Ovary (tissue), 9 donors: ENCODE results near the gene NHS. TPM values are rescaled to one million over a fixed set of nuclear protein-coding genes. Genes with fewer than 3 reads are reported as not detected.
A peak's percentile ranks its signal among the peaks of the same experiment; 100 is the strongest.

Experiments used
- DNase-seq, 5 donors: peaks; one replicate each; pipeline ENCODE4 v3.0.0-alpha.2; 2019 to 2020
- H3K27ac ChIP-seq, 2 donors: fragments of 200-600 bp; one replicate each; pipeline versions ENCODE4 v1.5.1 to v1.8.0; 2019 to 2022
- H3K27me3 ChIP-seq: fragments of 200-600 bp; one replicate; pipeline ENCODE4 v1.8.0; 2022
- H3K36me3 ChIP-seq: fragments of 200-600 bp; sonication (generic); one replicate; pipeline ENCODE4 v1.5.1; 2019
- H3K4me1 ChIP-seq: one replicate; pipeline ENCODE4 v1.8.1; 2013; ENCODE audit warnings: mild to moderate bottlenecking, moderate library complexity; ENCODE audit not compliant: insufficient read depth
- H3K4me3 ChIP-seq: fragments of 200-600 bp; sonication (generic); one replicate; pipeline ENCODE4 v1.5.1; 2017
- H3K9me3 ChIP-seq, 2 donors: fragments of 200-600 bp in 1 of 2; sonication (generic) in 1 of 2; one replicate each; pipeline versions ENCODE4 v1.5.1 to v1.8.1; 2013 to 2019; ENCODE audit warnings: mild to moderate bottlenecking in 1 of 2, moderate library complexity in 1 of 2
- CTCF ChIP-seq, 3 donors: fragments of 450-650 bp in 2 of 3; fragments of 200-600 bp in 1 of 3; IDR thresholded peaks; one replicate each; pipeline versions ENCODE4 v1.5.1 to v1.8.0; 2016 to 2022; ENCODE audit warnings: antibody characterized with exemption in 3 of 3, mild to moderate bottlenecking in 1 of 3
- EP300 ChIP-seq: sonication (generic); formaldehyde crosslinking; IDR thresholded peaks from one replicate; pipeline ENCODE4 v1.6.1; 2017; ENCODE audit warnings: antibody characterized with exemption
- POLR2A ChIP-seq: fragments of 450-650 bp; IDR thresholded peaks from one replicate; pipeline ENCODE4 v1.6.1; 2017; ENCODE audit warnings: antibody characterized with exemption, mild to moderate bottlenecking, moderate library complexity
- WGBS, 3 donors: extraction: QIAGEN DNeasy Blood & Tissue Kit in 1 of 3; methylation state at CpG; one replicate each; pipeline versions ENCODE4 v1.1.5 to v1.1.7; 2013 to 2017; 5-methylcytosine and 5-hydroxymethylcytosine counted together
- intact Hi-C, 4 donors: fragments of 100-400 bp; cut with DNase I; formaldehyde crosslinking; loops; one replicate each; pipeline versions ENCODE4 v1.11.0 to v1.15.1; 2022 to 2023
- polyA plus RNA-seq, 2 donors: library from polyadenylated mRNA; stranded (reverse); fragments of 200-250 nt in 1 of 2; fragments of 350-450 nt in 1 of 2; fragmentation: Illumina TruSeq in 1 of 2; extraction: RNeasy Lipid Tissue Mini Kit (QIAGEN cat#74804) in 1 of 2; gene quantifications; one replicate each; pipeline ENCODE4 v1.2.3, GENCODE V29; 2013 to 2014
- total RNA-seq, 7 donors: library from RNA; depleted of rRNA in 2 of 7; stranded (reverse); fragments of >200 nt in 2 of 7; fragmentation: NEBNext Ultra II Directional in 3 of 7; extraction: Animal tissue kit (Norgen Biotek cat#: 25700) in 3 of 7; gene quantifications; one replicate each; pipeline versions ENCODE4 v1.1.0 to v1.2.4, GENCODE V29; 2016 to 2023
- donor health status: DM: no; HTN: no; CAD: no; lungs with moderate emphysema.
- donor health status: DM: no; HTN: no; CAD: no.
- donor health status: Bipolar disorder and iron deficiency.
- donor health status: DM: yes; HTN: yes; CAD: no.
- donor health status: DM: no; HTN: no; CAD: no.
- donor health status: DM: yes; HTN: yes; CAD: no.

Gene NHS
- total and polyA plus RNA-seq, 9 donors = 2.3 to 9.5 (median 6.7) TPM

DNA sequence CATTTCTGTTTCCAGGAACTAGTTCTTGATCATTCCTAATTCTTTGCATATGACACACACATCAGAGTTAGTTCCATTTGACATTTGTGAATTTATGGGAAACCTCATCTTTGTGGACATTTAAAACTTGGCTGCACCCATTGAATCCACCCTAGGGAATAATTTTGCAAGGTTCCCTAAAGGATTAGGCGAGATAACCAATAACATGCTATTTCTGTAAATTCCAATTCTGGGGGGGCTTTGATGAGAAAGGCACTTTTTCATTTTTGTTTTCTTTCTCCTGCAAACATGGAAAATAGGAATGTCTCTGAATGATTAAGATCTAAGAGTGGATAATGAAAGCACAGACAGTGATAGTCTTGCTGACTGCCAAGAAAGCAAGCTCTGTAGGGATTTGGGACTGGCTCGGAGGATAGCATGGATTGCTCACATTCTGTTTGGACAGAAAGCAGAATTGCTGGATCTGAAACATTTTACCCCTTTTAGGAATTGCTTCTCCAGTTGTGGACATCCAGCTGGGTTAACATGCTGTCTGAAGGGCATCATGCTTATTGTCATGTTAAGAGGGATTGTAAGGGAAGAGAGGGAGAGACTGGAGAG, 145.1 kb downstream of the NHS start:
- no peak overlapping the region for H3K4me3 ChIP-seq
- no peaks in the 10 kb centered on the region for H3K27me3 ChIP-seq
- DNase-seq = no peak
- intact Hi-C loops = no loop called here
- H3K27ac ChIP-seq = no peak overlapping the region
- 45 to 62% (median 51%) methylated on average over 2 of the region's 2 CpGs for WGBS, 3 donors
- no peaks in the 10 kb centered on the region for H3K9me3 ChIP-seq
- peaks cover 2% of the 10 kb centered on the region for H3K4me1 ChIP-seq
- H3K36me3 ChIP-seq = no peaks in the 10 kb centered on the region
- TF ChIP-seq POLR2A = no peak
- TF ChIP-seq CTCF (IDR thresholded peaks at IDR 0.05) = no peak
- no peak for TF ChIP-seq EP300

- H3K36me3 ChIP-seq = no peaks in the 10 kb centered on the region
- no peak overlapping the region for H3K27ac ChIP-seq
- H3K4me1 ChIP-seq = peaks cover 5% of the 10 kb centered on the region
- peak in 4 of 5 donors; percentile 22 to 43 (median 27) for DNase-seq
- intact Hi-C loops = no loop called here
- no peaks in the 10 kb centered on the region for H3K9me3 ChIP-seq
- TF ChIP-seq CTCF (IDR thresholded peaks at IDR 0.05) = no peak
- no peak for TF ChIP-seq EP300
- TF ChIP-seq POLR2A = no peak
- 30 to 40% (median 35%) methylated on average over 13 to 16 of the region's 16 CpGs for WGBS, 3 donors
- H3K27me3 ChIP-seq = no peaks in the 10 kb centered on the region
- no peak overlapping the region for H3K4me3 ChIP-seq
Measured at GRCh38 chrX:17521871-17522693, 147.1 kb downstream of the NHS start.

DNA sequence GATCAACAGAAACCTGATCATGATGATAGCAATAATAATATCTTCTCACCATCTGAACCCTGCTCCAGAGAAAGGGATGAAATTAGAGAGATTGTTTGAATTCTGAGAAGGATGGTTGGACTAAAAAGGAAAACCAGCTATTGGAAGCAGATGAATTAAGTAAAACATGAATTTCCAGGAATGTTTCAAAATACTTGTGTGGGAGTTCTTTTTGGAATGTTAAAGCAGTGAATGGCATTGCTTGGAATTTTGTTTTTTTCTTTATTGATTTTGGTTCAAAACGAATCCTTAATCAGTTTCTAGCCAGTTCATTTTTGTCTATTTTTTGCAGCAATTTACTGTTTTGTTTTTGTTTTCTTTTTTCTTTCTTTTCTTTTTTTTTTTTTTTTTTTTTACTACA, 150.3 kb downstream of the NHS start:
- Histone ChIP-seq H3K36me3 (no peaks in the 10 kb centered on the region), H3K27me3 (no peaks in the 10 kb centered on the region), H3K9me3 (no peaks in the 10 kb centered on the region), H3K4me1 (peaks cover 12% of the 10 kb centered on the region), H3K27ac (no peak overlapping the region), H3K4me3 (no peak overlapping the region)
- WGBS, 3 donors = 9 to 18% (median 10%) methylated on average over 1 of the region's 1 CpG
- intact Hi-C loops = no loop called here
- TF ChIP-seq EP300 (no peak), POLR2A (no peak), CTCF (IDR thresholded peaks at IDR 0.05) (no peak)
- no peak for DNase-seq

DNA sequence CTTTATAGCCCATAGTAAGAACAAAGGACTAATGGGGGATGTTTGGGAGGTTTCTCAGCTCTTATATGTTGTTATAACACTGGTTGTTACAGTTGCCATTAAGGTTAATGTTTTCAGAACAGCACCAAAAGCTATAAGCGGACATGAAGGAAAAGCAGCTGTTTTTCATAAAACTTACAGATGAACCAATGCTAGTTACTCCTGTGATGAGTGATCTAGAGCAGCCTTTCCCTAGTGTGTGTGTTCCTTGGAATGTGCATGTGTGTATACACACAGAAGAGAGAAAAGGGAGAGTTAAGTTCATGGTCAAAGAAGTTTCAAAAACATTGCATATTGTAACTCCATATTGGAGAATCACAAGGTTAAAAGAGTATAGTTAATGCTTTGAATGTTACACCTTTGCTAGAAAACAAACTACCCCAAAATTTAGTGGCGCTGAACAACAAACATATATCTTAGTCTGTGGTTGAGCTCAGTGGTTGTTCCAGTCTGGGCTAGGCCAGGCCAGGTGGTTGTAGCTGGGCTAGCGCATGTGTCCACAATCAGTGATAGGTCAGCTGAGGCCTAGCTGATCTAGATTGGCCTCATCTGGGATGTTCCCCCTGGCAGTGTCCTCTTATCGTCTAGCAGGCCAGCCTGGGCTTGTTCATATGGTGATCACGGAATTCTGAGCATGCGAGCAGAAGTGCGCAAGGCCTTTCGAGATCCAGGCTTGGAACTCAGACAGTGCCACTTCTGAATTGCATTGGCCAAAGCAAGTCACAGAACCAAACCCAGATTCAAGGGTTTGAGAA, 151.0 kb downstream of the NHS start:
- intact Hi-C loops = no loop called here
- no peak for DNase-seq
- Histone ChIP-seq H3K36me3 (no peaks in the 10 kb centered on the region), H3K4me3 (no peak overlapping the region), H3K9me3 (no peaks in the 10 kb centered on the region), H3K4me1 (peaks cover 12% of the 10 kb centered on the region), H3K27ac (no peak overlapping the region), H3K27me3 (no peaks in the 10 kb centered on the region)
- TF ChIP-seq EP300 (no peak), CTCF (IDR thresholded peaks at IDR 0.05) (no peak)
- 77 to 84% (median 81%) methylated on average over 8 of the region's 8 CpGs for WGBS, 3 donors
